Right lobe of liver (tissue), 4 donors: ENCODE results near the gene RANBP2.

ENCODE experiments used
- CTCF ChIP-seq, 4 donors: fragments of 200-600 bp in 3 of 4; fragments of 450-650 bp in 1 of 4; IDR thresholded peaks; one replicate each; pipeline versions ENCODE4 v1.5.1 to v1.8.0; 2016 to 2022; ENCODE audit warnings: antibody characterized with exemption in 4 of 4, mild to moderate bottlenecking in 2 of 4
- POLR2A ChIP-seq: fragments of 450-650 bp; IDR thresholded peaks from one replicate; pipeline ENCODE4 v1.6.1; 2017; ENCODE audit warnings: antibody characterized with exemption, mild to moderate bottlenecking
- donor health status: DM: no; HTN: no; CAD: no.
- donor health status: DM: no; HTN: no; CAD: no.
- donor health status: DM: no; HTN: yes; CAD: no.

- TF ChIP-seq CTCF (IDR thresholded peaks at IDR 0.05) (no peak), POLR2A (no peak)
These were observed 67.9 kb downstream of the RANBP2 start for GRCh38 chr2:108787216-108787541.
